ENCODE data around the gene MAGI2.

DNA sequence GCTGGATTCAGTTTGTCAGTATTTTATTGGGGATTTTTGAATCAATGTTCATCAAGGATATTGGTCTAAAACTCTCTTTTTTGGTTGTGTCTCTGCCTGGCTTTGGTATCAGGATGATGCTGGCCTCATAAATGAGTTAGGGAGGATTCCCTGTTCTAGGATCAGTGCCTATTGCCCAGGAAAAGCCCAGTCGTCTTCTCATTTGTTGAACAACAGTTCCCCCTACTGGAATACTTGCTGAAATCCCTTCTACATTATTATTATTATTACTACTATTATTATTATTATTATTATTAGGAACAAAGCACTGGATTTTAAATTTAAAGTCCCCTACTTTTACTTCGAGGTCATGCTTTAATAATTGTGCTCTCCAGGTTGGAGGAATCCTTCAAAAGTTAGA, 528.9 kb downstream of the MAGI2 start:
- TF ChIP-seq, protein P1, sequence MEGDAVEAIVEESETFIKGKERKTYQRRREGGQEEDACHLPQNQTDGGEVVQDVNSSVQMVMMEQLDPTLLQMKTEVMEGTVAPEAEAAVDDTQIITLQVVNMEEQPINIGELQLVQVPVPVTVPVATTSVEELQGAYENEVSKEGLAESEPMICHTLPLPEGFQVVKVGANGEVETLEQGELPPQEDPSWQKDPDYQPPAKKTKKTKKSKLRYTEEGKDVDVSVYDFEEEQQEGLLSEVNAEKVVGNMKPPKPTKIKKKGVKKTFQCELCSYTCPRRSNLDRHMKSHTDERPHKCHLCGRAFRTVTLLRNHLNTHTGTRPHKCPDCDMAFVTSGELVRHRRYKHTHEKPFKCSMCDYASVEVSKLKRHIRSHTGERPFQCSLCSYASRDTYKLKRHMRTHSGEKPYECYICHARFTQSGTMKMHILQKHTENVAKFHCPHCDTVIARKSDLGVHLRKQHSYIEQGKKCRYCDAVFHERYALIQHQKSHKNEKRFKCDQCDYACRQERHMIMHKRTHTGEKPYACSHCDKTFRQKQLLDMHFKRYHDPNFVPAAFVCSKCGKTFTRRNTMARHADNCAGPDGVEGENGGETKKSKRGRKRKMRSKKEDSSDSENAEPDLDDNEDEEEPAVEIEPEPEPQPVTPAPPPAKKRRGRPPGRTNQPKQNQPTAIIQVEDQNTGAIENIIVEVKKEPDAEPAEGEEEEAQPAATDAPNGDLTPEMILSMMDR (conservative IDR thresholded peaks at IDR 0.05 in 1 of 2, IDR thresholded peaks at IDR 0.05 in 1 of 2; ENCODE audit: extremely low read depth in 1 of 2, insufficient read depth in 1 of 2, low read depth in 1 of 2, low read length in 2 of 2) = peak; percentile 24 to 39
- TF ChIP-seq EZH2 (IDR thresholded peaks at IDR 0.05; ENCODE audit: borderline replicate concordance, low read length) = no peak
